ENCODE results near the gene GPR161.

- TF ChIP-seq ARNT (IDR thresholded peaks at IDR 0.05): no peak
- TF ChIP-seq FOXA1 (IDR thresholded peaks at IDR 0.05): no peak
- TF ChIP-seq CTBP1 (IDR thresholded peaks at IDR 0.05; ENCODE audit: borderline replicate concordance): no peak
- TF ChIP-seq FOXM1 (IDR thresholded peaks at IDR 0.05; ENCODE audit: borderline replicate concordance): no peak
- TF ChIP-seq BHLHE40 (IDR thresholded peaks at IDR 0.05; ENCODE audit: borderline replicate concordance): no peak
- TF ChIP-seq SUZ12 (IDR thresholded peaks at IDR 0.05): no peak
- TF ChIP-seq ELF4 (IDR thresholded peaks at IDR 0.05): no peak
- TF ChIP-seq, protein P1, sequence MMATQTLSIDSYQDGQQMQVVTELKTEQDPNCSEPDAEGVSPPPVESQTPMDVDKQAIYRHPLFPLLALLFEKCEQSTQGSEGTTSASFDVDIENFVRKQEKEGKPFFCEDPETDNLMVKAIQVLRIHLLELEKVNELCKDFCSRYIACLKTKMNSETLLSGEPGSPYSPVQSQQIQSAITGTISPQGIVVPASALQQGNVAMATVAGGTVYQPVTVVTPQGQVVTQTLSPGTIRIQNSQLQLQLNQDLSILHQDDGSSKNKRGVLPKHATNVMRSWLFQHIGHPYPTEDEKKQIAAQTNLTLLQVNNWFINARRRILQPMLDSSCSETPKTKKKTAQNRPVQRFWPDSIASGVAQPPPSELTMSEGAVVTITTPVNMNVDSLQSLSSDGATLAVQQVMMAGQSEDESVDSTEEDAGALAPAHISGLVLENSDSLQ (IDR thresholded peaks at IDR 0.05): no peak
These were observed 71.2 kb downstream of the GPR161 start for GRCh38 chr1:168065506-168065905.

Data from HEK293T (cell line).